ENCODE measurements around the gene COX17. TPM values are rescaled to one million over a fixed set of nuclear protein-coding genes. Genes with fewer than 3 reads are reported as not detected.

The COX17 gene, protein sequence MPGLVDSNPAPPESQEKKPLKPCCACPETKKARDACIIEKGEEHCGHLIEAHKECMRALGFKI
- polyA plus RNA-seq (2013, experiment 1 of 2) = 173 TPM
- polyA plus RNA-seq (2013, experiment 2 of 2) = 174 TPM

- peak within 1 kb of the TSS; percentile 50 for H2BK5ac ChIP-seq (ENCODE audit: low read length)
- H3K4ac ChIP-seq (ENCODE audit: low read depth, low read length) = peak within 1 kb of the TSS; percentile 88
- H3K27me3 ChIP-seq (ENCODE audit: insufficient read depth, low read length, poor library complexity) = no peaks in the 10 kb centered on the region
- no peak within 1 kb of the TSS for H2AK5ac ChIP-seq (ENCODE audit: low read length)
- no peak within 1 kb of the TSS for H2BK120ac ChIP-seq (ENCODE audit: low read depth, low read length)
- peaks cover 10% of the 10 kb centered on the region for H3K79me1 ChIP-seq (ENCODE audit: low read length)
- peak; percentile 99 for DNase-seq
- peak within 1 kb of the TSS; percentile 86 for H3K27ac ChIP-seq (ENCODE audit: low read depth, low read length)
- no peak within 1 kb of the TSS for H4K8ac ChIP-seq (ENCODE audit: low read depth, low read length)
- peak within 1 kb of the TSS; percentile 93 for H3K4me3 ChIP-seq (ENCODE audit: low read length)
- peaks cover 4% of the 10 kb centered on the region for H3K4me1 ChIP-seq (ENCODE audit: control insufficient read depth, low read depth, low read length)
- no CpG with 5 or more reads among the region's 54 CpGs for WGBS (ENCODE audit: extremely low coverage, insufficient coverage, low lambda C conversion rate)
- H3K36me3 ChIP-seq (ENCODE audit: control insufficient read depth, insufficient read depth, low read length) = no peaks in the 10 kb centered on the region
- peak within 1 kb of the TSS; percentile 45 for H3K23ac ChIP-seq (ENCODE audit: low read length)
- H3K4me2 ChIP-seq (ENCODE audit: low read length) = peak within 1 kb of the TSS; percentile 93
- peak within 1 kb of the TSS; percentile 93 for H3K9ac ChIP-seq (ENCODE audit: low read length)
- peak within 1 kb of the TSS; percentile 89 for H3K18ac ChIP-seq (ENCODE audit: low read length)
- H3K56ac ChIP-seq (ENCODE audit: low read length) = peak within 1 kb of the TSS; percentile 95
- peak within 1 kb of the TSS; percentile 81 for H4K5ac ChIP-seq (ENCODE audit: low read length)
- H3K79me2 ChIP-seq (ENCODE audit: control insufficient read depth, insufficient read depth, low read length) = peaks cover 11% of the 10 kb centered on the region
- no peak within 1 kb of the TSS for H2BK15ac ChIP-seq (replicated peaks; ENCODE audit: low read depth)
Measured at GRCh38 chr3:119676771-119677640, at the start of gene COX17. Gene COX17, minus strand, starts transcription at chr3:119677406. Its CDS starts 96 bp downstream, at chr3:119677310.

GRCh38 chr3:119726909-119727308 lies 49.7 kb upstream of the COX17 start:
- Histone ChIP-seq H3K9ac (ENCODE audit: low read length) (no peak overlapping the region), H2BK15ac (replicated peaks; ENCODE audit: low read depth) (no peak overlapping the region), H3K4me1 (ENCODE audit: control insufficient read depth, low read depth, low read length) (no peaks in the 10 kb centered on the region), H3K79me2 (ENCODE audit: control insufficient read depth, insufficient read depth, low read length) (no peaks in the 10 kb centered on the region), H3K27ac (ENCODE audit: low read depth, low read length) (no peak overlapping the region), H3K36me3 (ENCODE audit: control insufficient read depth, insufficient read depth, low read length) (no peaks in the 10 kb centered on the region), H3K4me3 (ENCODE audit: low read length) (no peak overlapping the region), H2AK5ac (ENCODE audit: low read length) (no peak overlapping the region), H3K23ac (ENCODE audit: low read length) (no peak overlapping the region), H3K4me2 (ENCODE audit: low read length) (no peak overlapping the region), H3K4ac (ENCODE audit: low read depth, low read length) (no peak overlapping the region), H3K27me3 (ENCODE audit: insufficient read depth, low read length, poor library complexity) (no peaks in the 10 kb centered on the region), H3K79me1 (ENCODE audit: low read length) (no peaks in the 10 kb centered on the region), H4K8ac (ENCODE audit: low read depth, low read length) (no peak overlapping the region), H3K56ac (ENCODE audit: low read length) (no peak overlapping the region), H4K5ac (ENCODE audit: low read length) (no peak overlapping the region), H2BK5ac (ENCODE audit: low read length) (no peak overlapping the region), H2BK120ac (ENCODE audit: low read depth, low read length) (no peak overlapping the region), H3K18ac (ENCODE audit: low read length) (no peak overlapping the region)
- WGBS (ENCODE audit: extremely low coverage, insufficient coverage, low lambda C conversion rate) = no CpG with 5 or more reads among the region's 2 CpGs
- no peak for DNase-seq

DNA sequence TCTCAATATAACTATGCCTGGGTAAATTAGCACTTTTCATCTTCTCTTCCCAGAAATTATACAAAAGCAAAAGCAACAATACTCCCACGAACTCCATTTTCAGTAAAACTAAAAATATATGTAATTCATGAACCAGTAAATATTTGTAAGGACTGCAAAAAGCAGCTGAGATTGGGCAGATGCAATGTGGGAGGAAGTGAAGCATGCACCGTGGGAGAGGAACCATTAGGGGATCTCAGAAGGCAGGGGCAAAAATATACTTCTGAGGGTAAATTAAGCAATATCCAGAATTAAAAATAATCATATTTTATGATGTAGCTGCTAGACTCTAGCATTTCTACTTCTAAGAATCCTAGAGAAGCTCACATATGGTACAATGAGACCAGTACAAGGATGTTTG lies 45.8 kb upstream of the COX17 start:
- no peak overlapping the region for H2BK15ac ChIP-seq (replicated peaks; ENCODE audit: low read depth)
- H2BK5ac ChIP-seq (ENCODE audit: low read length) = no peak overlapping the region
- H3K4me1 ChIP-seq (ENCODE audit: control insufficient read depth, low read depth, low read length) = no peaks in the 10 kb centered on the region
- no peak overlapping the region for H3K4me3 ChIP-seq (ENCODE audit: low read length)
- H4K8ac ChIP-seq (ENCODE audit: low read depth, low read length) = no peak overlapping the region
- WGBS (ENCODE audit: extremely low coverage, insufficient coverage, low lambda C conversion rate) = no CpG with 5 or more reads among the region's 2 CpGs
- H3K79me2 ChIP-seq (ENCODE audit: control insufficient read depth, insufficient read depth, low read length) = no peaks in the 10 kb centered on the region
- no peak overlapping the region for H3K23ac ChIP-seq (ENCODE audit: low read length)
- H3K18ac ChIP-seq (ENCODE audit: low read length) = no peak overlapping the region
- H3K27ac ChIP-seq (ENCODE audit: low read depth, low read length) = no peak overlapping the region
- no peaks in the 10 kb centered on the region for H3K27me3 ChIP-seq (ENCODE audit: insufficient read depth, low read length, poor library complexity)
- H3K4ac ChIP-seq (ENCODE audit: low read depth, low read length) = no peak overlapping the region
- H3K9ac ChIP-seq (ENCODE audit: low read length) = no peak overlapping the region
- H3K36me3 ChIP-seq (ENCODE audit: control insufficient read depth, insufficient read depth, low read length) = no peaks in the 10 kb centered on the region
- no peak overlapping the region for H4K5ac ChIP-seq (ENCODE audit: low read length)
- H2BK120ac ChIP-seq (ENCODE audit: low read depth, low read length) = no peak overlapping the region
- H3K79me1 ChIP-seq (ENCODE audit: low read length) = no peaks in the 10 kb centered on the region
- H3K4me2 ChIP-seq (ENCODE audit: low read length) = no peak overlapping the region
- H2AK5ac ChIP-seq (ENCODE audit: low read length) = no peak overlapping the region
- DNase-seq = no peak
- no peak overlapping the region for H3K56ac ChIP-seq (ENCODE audit: low read length)

GRCh38 chr3:119717520-119717919 lies 40.3 kb upstream of the COX17 start:
- Histone ChIP-seq H4K8ac (ENCODE audit: low read depth, low read length) (no peak overlapping the region), H3K56ac (ENCODE audit: low read length) (no peak overlapping the region), H3K18ac (ENCODE audit: low read length) (no peak overlapping the region), H2BK15ac (replicated peaks; ENCODE audit: low read depth) (no peak overlapping the region), H3K4me2 (ENCODE audit: low read length) (no peak overlapping the region), H3K4me1 (ENCODE audit: control insufficient read depth, low read depth, low read length) (no peaks in the 10 kb centered on the region), H3K79me2 (ENCODE audit: control insufficient read depth, insufficient read depth, low read length) (no peaks in the 10 kb centered on the region), H3K9ac (ENCODE audit: low read length) (no peak overlapping the region), H3K4ac (ENCODE audit: low read depth, low read length) (no peak overlapping the region), H3K27ac (ENCODE audit: low read depth, low read length) (no peak overlapping the region), H2BK120ac (ENCODE audit: low read depth, low read length) (no peak overlapping the region), H3K36me3 (ENCODE audit: control insufficient read depth, insufficient read depth, low read length) (no peaks in the 10 kb centered on the region), H2AK5ac (ENCODE audit: low read length) (no peak overlapping the region), H3K23ac (ENCODE audit: low read length) (no peak overlapping the region), H3K79me1 (ENCODE audit: low read length) (no peaks in the 10 kb centered on the region), H3K4me3 (ENCODE audit: low read length) (no peak overlapping the region), H2BK5ac (ENCODE audit: low read length) (no peak overlapping the region), H4K5ac (ENCODE audit: low read length) (no peak overlapping the region), H3K27me3 (ENCODE audit: insufficient read depth, low read length, poor library complexity) (no peaks in the 10 kb centered on the region)
- no peak for DNase-seq
- no CpG with 5 or more reads among the region's 5 CpGs for WGBS (ENCODE audit: extremely low coverage, insufficient coverage, low lambda C conversion rate)

DNA sequence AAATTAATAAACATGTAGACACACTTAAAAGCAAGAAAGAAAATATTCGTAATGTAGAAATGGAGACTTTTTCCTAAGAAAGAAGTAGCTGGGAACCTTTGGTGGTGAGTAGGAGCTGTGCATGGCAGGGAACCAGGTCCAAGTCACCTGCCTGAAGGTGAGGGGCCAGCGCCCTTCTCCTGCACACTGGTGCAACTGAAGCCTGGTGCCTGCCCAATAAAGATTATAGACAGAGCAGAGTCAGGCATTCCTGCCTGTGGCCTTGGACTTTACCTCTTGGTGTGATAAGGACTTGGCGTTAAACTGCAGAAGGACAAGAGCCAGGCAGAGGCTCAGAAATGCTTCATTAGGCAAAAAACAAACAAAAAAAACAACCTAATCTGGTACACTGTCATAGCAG lies 39.8 kb upstream of the COX17 start:
- Histone ChIP-seq H3K4me1 (ENCODE audit: control insufficient read depth, low read depth, low read length) (no peaks in the 10 kb centered on the region), H2BK5ac (ENCODE audit: low read length) (no peak overlapping the region), H3K23ac (ENCODE audit: low read length) (no peak overlapping the region), H2BK15ac (replicated peaks; ENCODE audit: low read depth) (no peak overlapping the region), H3K4me2 (ENCODE audit: low read length) (no peak overlapping the region), H3K4me3 (ENCODE audit: low read length) (no peak overlapping the region), H3K27ac (ENCODE audit: low read depth, low read length) (no peak overlapping the region), H3K79me2 (ENCODE audit: control insufficient read depth, insufficient read depth, low read length) (no peaks in the 10 kb centered on the region), H3K36me3 (ENCODE audit: control insufficient read depth, insufficient read depth, low read length) (no peaks in the 10 kb centered on the region), H3K79me1 (ENCODE audit: low read length) (no peaks in the 10 kb centered on the region), H3K27me3 (ENCODE audit: insufficient read depth, low read length, poor library complexity) (no peaks in the 10 kb centered on the region), H2AK5ac (ENCODE audit: low read length) (no peak overlapping the region), H2BK120ac (ENCODE audit: low read depth, low read length) (no peak overlapping the region), H3K56ac (ENCODE audit: low read length) (no peak overlapping the region), H3K9ac (ENCODE audit: low read length) (no peak overlapping the region), H3K18ac (ENCODE audit: low read length) (no peak overlapping the region), H4K5ac (ENCODE audit: low read length) (no peak overlapping the region), H4K8ac (ENCODE audit: low read depth, low read length) (no peak overlapping the region), H3K4ac (ENCODE audit: low read depth, low read length) (no peak overlapping the region)
- no CpG with 5 or more reads among the region's 3 CpGs for WGBS (ENCODE audit: extremely low coverage, insufficient coverage, low lambda C conversion rate)
- DNase-seq = no peak

Data from mesendoderm (in vitro differentiated cells).